HepG2 (cell line): ENCODE data around the gene STOML1. TPM values are rescaled to one million over a fixed set of nuclear protein-coding genes. Genes with fewer than 3 reads are reported as not detected.

Source experiments
- ATAC-seq: fragments of 200-7000 bp; cut with Tn5 transposase; 3 replicates; pipeline ENCODE4 v1.9.1; 2020; ENCODE audit warnings: mild to moderate bottlenecking, moderate library complexity
- BruUV-seq: library from RNA; stranded (reverse); fragments of 400-500 nt; replicated peaks from 2 replicates; lab custom pipeline; 2021; lab: Mats Ljungman, UMichigan
- CTCF ChIA-PET: fragments of 300-600 bp; formaldehyde crosslinking; extraction: SDS; loops from one replicate; lab custom pipeline; 2021; ENCODE audit warnings: low total read pairs, inconsistent platforms, low intra/inter-chr PET ratio; lab: Yijun Ruan, JAX
- POLR2A ChIA-PET: fragments of 350-600 bp; sonication (Branson Sonifier 250); formaldehyde crosslinking; loops from one replicate; lab custom pipeline; 2020; ENCODE audit warnings: antibody characterized with exemption, inconsistent platforms; lab: Yijun Ruan, JAX
- DNase-seq: peaks from one replicate; pipeline ENCODE4 v3.0.0-alpha.2; 2015; ENCODE audit warnings: low spot score
- FAIRE-seq: peaks from 3 replicates; lab custom pipeline; 2011; peaks lifted over from hg19 to GRCh38; lab: Jason Lieb, UNC
- H2AFZ ChIP-seq: one replicate; pipeline ENCODE4 v1.6.1; 2011; ENCODE audit warnings: low read length, inconsistent platforms
- H3K27ac ChIP-seq: fragments of 300-600 bp; 3 replicates; pipeline ENCODE4 v1.8.0; 2011; ENCODE audit warnings: mixed run types, mild to moderate bottlenecking, mixed read lengths, low read length, inconsistent platforms; ENCODE audit not compliant: insufficient read depth; ENCODE audit errors: extremely low read length
- H3K27me3 ChIP-seq, 2 experiments: fragments of 200-600 bp in 1 of 2; 2 replicates in 1 of 2; 3 replicates in 1 of 2; pipeline versions ENCODE4 v1.6.0 to v1.8.0; 2011; ENCODE audit warnings: low read length in 2 of 2, mild to moderate bottlenecking in 2 of 2, moderate library complexity in 2 of 2, inconsistent platforms in 1 of 2; ENCODE audit not compliant: insufficient read depth in 2 of 2, control insufficient read depth in 1 of 2
- H3K36me3 ChIP-seq, 2 experiments: fragments of 200-600 bp in 1 of 2; replicated peaks in 1 of 2; 2 replicates in 1 of 2; 3 replicates in 1 of 2; pipeline versions ENCODE4 v1.5.1 to v1.8.0; 2011; ENCODE audit warnings: low read length in 2 of 2, inconsistent platforms in 1 of 2; ENCODE audit not compliant: insufficient read depth in 2 of 2, control insufficient read depth in 1 of 2
- H3K4me1 ChIP-seq: 2 replicates; pipeline ENCODE4 v1.5.1; 2012; ENCODE audit warnings: low read length, inconsistent platforms; ENCODE audit not compliant: insufficient read depth
- H3K4me2 ChIP-seq: 2 replicates; pipeline ENCODE4 v1.6.0; 2011; ENCODE audit warnings: low read depth, low read length, inconsistent platforms
- H3K4me3 ChIP-seq, 3 experiments: fragments of 200-600 bp in 1 of 3; sonication (generic), shearing (Covaris generic) in 1 of 3; replicated peaks in 1 of 3; 2 replicates each; pipeline ENCODE4 v1.5.1; 2011 to 2016; ENCODE audit warnings: low read length in 3 of 3, inconsistent platforms in 2 of 3, low read depth in 2 of 3, mild to moderate bottlenecking in 2 of 3, control low read depth in 1 of 3, mixed read lengths in 1 of 3; ENCODE audit not compliant: insufficient read depth in 1 of 3
- H3K79me2 ChIP-seq: one replicate; pipeline ENCODE4 v1.6.1; 2011; ENCODE audit warnings: low read length, inconsistent platforms; ENCODE audit not compliant: insufficient read depth
- H3K9ac ChIP-seq: 2 replicates; pipeline ENCODE4 v1.6.0; 2011; ENCODE audit warnings: mild to moderate bottlenecking, low read depth, low read length, inconsistent platforms; ENCODE audit not compliant: insufficient read depth
- H3K9me3 ChIP-seq: 2 replicates; pipeline ENCODE4 v1.5.1; 2012; ENCODE audit warnings: mild to moderate bottlenecking, low read length
- H4K20me1 ChIP-seq: 2 replicates; pipeline ENCODE4 v1.6.0; 2011; ENCODE audit warnings: inconsistent platforms, mild to moderate bottlenecking, low read length, moderate library complexity; ENCODE audit not compliant: insufficient read depth
- DPF2 ChIP-seq: sonication (generic); formaldehyde crosslinking; IDR thresholded peaks from 2 replicates; pipeline ENCODE4 v1.4.0; 2020; ENCODE audit warnings: mild to moderate bottlenecking, low read depth, missing genetic modification reagents, borderline replicate concordance
- ETV6 ChIP-seq: sonication (generic); formaldehyde crosslinking; conservative IDR thresholded peaks from 2 replicates; pipeline ENCODE4 v1.4.0; 2020; ENCODE audit warnings: missing genetic modification reagents
- JDP2 ChIP-seq: sonication (generic); formaldehyde crosslinking; IDR thresholded peaks from 2 replicates; pipeline ENCODE4 v1.8.1; 2022; ENCODE audit warnings: missing genetic modification reagents, borderline replicate concordance
- LRRFIP1 ChIP-seq: sonication (generic); formaldehyde crosslinking; conservative IDR thresholded peaks from 2 replicates; pipeline ENCODE4 v1.4.0; 2020; ENCODE audit warnings: missing genetic modification reagents
- MIER2 ChIP-seq: IDR thresholded peaks from 2 replicates; pipeline ENCODE4 v1.6.1; 2016; ENCODE audit warnings: missing biosample characterization, missing genetic modification reagents
- MTERF4 ChIP-seq: sonication (generic); formaldehyde crosslinking; IDR thresholded peaks from 2 replicates; pipeline ENCODE4 v1.8.0; 2023; ENCODE audit warnings: mild to moderate bottlenecking, missing genetic modification reagents
- MXD3 ChIP-seq: IDR thresholded peaks from 2 replicates; pipeline ENCODE4 v1.6.1; 2016; ENCODE audit warnings: mild to moderate bottlenecking, missing biosample characterization, missing genetic modification reagents
- NR2F1 ChIP-seq, 2 experiments: fragments of 450-650 bp in 1 of 2; formaldehyde crosslinking in 1 of 2; IDR thresholded peaks; 2 replicates each; pipeline versions ENCODE4 v1.5.0 to v1.6.1; 2016 to 2020; ENCODE audit warnings: mild to moderate bottlenecking in 1 of 2, missing compliant biosample characterization in 1 of 2, missing genetic modification reagents in 1 of 2, moderate library complexity in 1 of 2
- PREB ChIP-seq: sonication (generic); formaldehyde crosslinking; IDR thresholded peaks from 2 replicates; pipeline ENCODE4 v1.4.0; 2020; ENCODE audit warnings: missing genetic modification reagents
- RELA ChIP-seq: sonication (generic); formaldehyde crosslinking; IDR thresholded peaks from 2 replicates; pipeline ENCODE4 v1.4.0; 2020; ENCODE audit warnings: missing genetic modification reagents
- ZNF205 ChIP-seq: IDR thresholded peaks from 2 replicates; pipeline ENCODE4 v1.6.1; 2018; ENCODE audit warnings: missing biosample characterization, missing genetic modification reagents
- ZNF468 ChIP-seq: sonication (generic); formaldehyde crosslinking; IDR thresholded peaks from 2 replicates; pipeline ENCODE4 v1.8.0; 2022; ENCODE audit warnings: mild to moderate bottlenecking, moderate library complexity, missing genetic modification reagents
- ZNF557 ChIP-seq: sonication (generic); formaldehyde crosslinking; IDR thresholded peaks from 2 replicates; pipeline ENCODE4 v1.4.0; 2020; ENCODE audit warnings: missing genetic modification reagents
- ZSCAN31 ChIP-seq: sonication (generic); formaldehyde crosslinking; IDR thresholded peaks from 2 replicates; pipeline ENCODE4 v1.5.0; 2020; ENCODE audit warnings: low read depth, mild to moderate bottlenecking, missing genetic modification reagents
- WGBS: methylation state at CpG from one replicate; pipeline ENCODE4 v1.1.6; 2017; ENCODE audit warnings: low lambda C conversion rate; 5-methylcytosine and 5-hydroxymethylcytosine counted together
- in situ Hi-C: cut with HindIII; loops from 2 replicates; pipeline ENCODE4 v1.10.0; 2017; ENCODE audit warnings: low pct_unique_long_range_greater_than_20kb; ENCODE audit not compliant: extremely low pct_ligation_motif_present
- intact Hi-C: fragments of 100-400 bp; cut with micrococcal nuclease; formaldehyde crosslinking; loops from one replicate; pipeline ENCODE4 v1.10.0; 2022; ENCODE audit not compliant: unreplicated experiment
- polyA plus RNA-seq, 8 experiments: library from polyadenylated mRNA; depleted of rRNA in 3 of 8; stranded (reverse) in 7 of 8; unstranded in 1 of 8; fragments of >200 nt; fragmentation: Illumina TruSeq in 4 of 8; extraction: Trizol in 4 of 8; gene quantifications; 2 replicates each; pipeline versions ENCODE4 v1.2.1 to v1.2.3, GENCODE V29; 2011 to 2016; ENCODE audit warnings: low read depth in 4 of 8, missing spikeins in 1 of 8, mixed read lengths in 1 of 8; ENCODE audit not compliant: insufficient read depth in 1 of 8
- total RNA-seq, 5 experiments: library from RNA; depleted of rRNA; stranded (reverse); fragments of >200 nt; fragmentation: Illumina TruSeq; extraction: Trizol; gene quantifications; 2 replicates each; pipeline ENCODE4 v1.2.3, GENCODE V29; 2016; ENCODE audit warnings: low read depth in 1 of 5

STOML1 gene
- total and polyA plus RNA-seq, 2 of the 13 experiments (the other 11 are each of a cell fraction or from before 2014, with no cell fraction given) = 3.5 to 3.7 TPM

- no peaks in the 10 kb centered on the region for H3K9me3 ChIP-seq
- CTCF ChIA-PET = no interaction called here
- H3K4me3 ChIP-seq = no peak overlapping the region
- no peak for FAIRE-seq
- TF ChIP-seq DPF2 (no peak), ZNF557 (CRISPR knock-in tag) (no peak), ZSCAN31 (CRISPR knock-in tag) (no peak), MXD3 (no peak), RELA (CRISPR knock-in tag) (no peak), MIER2 (no peak), ZNF205 (CRISPR knock-in tag) (no peak), MTERF4 (no peak), NR2F1 (CRISPR knock-in tag; IDR thresholded peaks at IDR 0.05) (no peak), JDP2 (no peak), LRRFIP1 (CRISPR knock-in tag) (no peak), PREB (CRISPR knock-in tag) (no peak), ETV6 (CRISPR knock-in tag) (no peak), ZNF468 (CRISPR knock-in tag) (no peak)
- WGBS = 18% methylated on average over 6 of the region's 8 CpGs
- H3K79me2 ChIP-seq = no peaks in the 10 kb centered on the region
- in situ Hi-C loops (no loop called here), intact Hi-C loops (no loop called here)
- H3K36me3 ChIP-seq = no peaks in the 10 kb centered on the region
- no peak for DNase-seq
- H3K4me1 ChIP-seq = no peaks in the 10 kb centered on the region
- H3K4me2 ChIP-seq = no peak overlapping the region
- POLR2A ChIA-PET = no interaction called here
- no peaks in the 10 kb centered on the region for H4K20me1 ChIP-seq
- ATAC-seq = no peak
- no TSS peak for BruUV-seq
- H3K27me3 ChIP-seq = peaks cover 2 to 30% of the 10 kb centered on the region in 2 experiments; a peak in 4 of 5 replicates
- no peak overlapping the region for H2AFZ ChIP-seq
- no peak overlapping the region for H3K27ac ChIP-seq
- no peak overlapping the region for H3K9ac ChIP-seq
Measured at GRCh38 chr15:73957276-73957675, 34.8 kb downstream of the STOML1 start.
